GM21390 (cell line): ENCODE measurements around the gene MYL2.
"Not testable (repeated sequence)": the region's sequence is repeated elsewhere in the genome, so short reads cannot be mapped to it uniquely, and the experiment has no call there.

ENCODE experiments used
- ATAC-seq: cut with Tn5 transposase; IDR thresholded peaks from one replicate; pipeline ENCODE4 v1.9.1; 2021; ENCODE audit not compliant: unreplicated experiment

The MYL2 gene

GRCh38 chr12:110920324-110920910 lies at the start of gene MYL2:
Gene MYL2 (minus strand): TSS chr12:110920579. CDS start chr12:110920529, 50 bp downstream.
- ATAC-seq, result no peak

- no peak for ATAC-seq
Measured at GRCh38 chr12:110966081-110966760, 45.8 kb upstream of the MYL2 start.

GRCh38 chr12:110965574-110965973 lies 45.2 kb upstream of the MYL2 start:
- ATAC-seq, result no peak

GRCh38 chr12:110960795-110961194 lies 40.4 kb upstream of the MYL2 start:
- no peak for ATAC-seq

- no peak for ATAC-seq
Measured at GRCh38 chr12:110957652-110958051, 37.3 kb upstream of the MYL2 start.

- ATAC-seq, result no peak
Measured at GRCh38 chr12:110957159-110957558, 36.8 kb upstream of the MYL2 start.

- not testable (repeated sequence) for ATAC-seq
Measured at GRCh38 chr12:110950867-110951266, 30.5 kb upstream of the MYL2 start.

GRCh38 chr12:110950466-110950865 lies 30.1 kb upstream of the MYL2 start:
- ATAC-seq, result not testable (repeated sequence)

- no peak for ATAC-seq
Measured at GRCh38 chr12:110948041-110948440, 27.7 kb upstream of the MYL2 start.

- ATAC-seq, result no peak
Measured at GRCh38 chr12:110943373-110943772, 23.0 kb upstream of the MYL2 start.

GRCh38 chr12:110941391-110941790 lies 21.0 kb upstream of the MYL2 start:
- no peak for ATAC-seq

- no peak for ATAC-seq
Measured at GRCh38 chr12:110940933-110941332, 20.6 kb upstream of the MYL2 start.

- ATAC-seq, result no peak
Measured at GRCh38 chr12:110940296-110940695, 19.9 kb upstream of the MYL2 start.

GRCh38 chr12:110937104-110937641 lies 16.8 kb upstream of the MYL2 start:
- no peak for ATAC-seq

GRCh38 chr12:110936367-110937103 lies 16.2 kb upstream of the MYL2 start:
- no peak for ATAC-seq

GRCh38 chr12:110935588-110935987 lies 15.2 kb upstream of the MYL2 start:
- ATAC-seq, result no peak

- ATAC-seq, result no peak
Measured at GRCh38 chr12:110934093-110934852, 13.9 kb upstream of the MYL2 start.

GRCh38 chr12:110933326-110933974 lies 13.1 kb upstream of the MYL2 start:
- ATAC-seq, result no peak

GRCh38 chr12:110932046-110932445 lies 11.7 kb upstream of the MYL2 start:
- no peak for ATAC-seq

GRCh38 chr12:110931315-110931728 lies 10.9 kb upstream of the MYL2 start:
- no peak for ATAC-seq
